GM23338 (cell line): ENCODE data around the gene MGRN1. TPM values are rescaled to one million over a fixed set of nuclear protein-coding genes. Genes with fewer than 3 reads are reported as not detected.

Source experiments
- ETS1 ChIP-seq: IDR thresholded peaks from 2 replicates; pipeline ENCODE4 v1.6.1; 2016; ENCODE audit warnings: antibody characterized with exemption
- EZH2phosphoT487 ChIP-seq: fragments of 200-600 bp; sonication (generic); IDR thresholded peaks from one replicate; pipeline ENCODE4 v1.8.1; 2018; ENCODE audit warnings: antibody characterized with exemption; ENCODE audit not compliant: unreplicated experiment
- NANOG ChIP-seq: IDR thresholded peaks from 2 replicates; pipeline ENCODE4 v1.6.1; 2016; ENCODE audit warnings: antibody characterized with exemption, borderline replicate concordance
- POLR2AphosphoS5 ChIP-seq: IDR thresholded peaks from 2 replicates; pipeline ENCODE4 v1.6.1; 2016; ENCODE audit warnings: antibody characterized with exemption, low read depth
- ZNF114 ChIP-seq: fragments of 250-450 bp; sonication (Bioruptor Pico); IDR thresholded peaks from 2 replicates; pipeline ENCODE4 v1.5.0; 2020; ENCODE audit warnings: mild to moderate bottlenecking, moderate library complexity
- ZNF462 ChIP-seq: fragments of 250-450 bp; sonication (Bioruptor Pico); IDR thresholded peaks from 2 replicates; pipeline ENCODE4 v1.5.0; 2020; ENCODE audit warnings: mild to moderate bottlenecking, moderate library complexity
- polyA plus RNA-seq: library from polyadenylated mRNA; unstranded; fragments of >200 nt; fragmentation: Nextera tagmentation; extraction: Ambion mirVana; gene quantifications from 2 replicates; pipeline ENCODE4 v1.2.1, GENCODE V29; 2016
- total RNA-seq: library from RNA; depleted of rRNA; stranded (reverse); fragments of >200 nt; shearing (Covaris generic); gene quantifications from 2 replicates; pipeline ENCODE4 v1.2.3, GENCODE V29; 2014

The MGRN1 gene
- total and polyA plus RNA-seq, 2 experiments from 2014 or later, result 13.1 to 71.8 TPM

GRCh38 chr16:4689864-4690704 lies 65.5 kb downstream of the MGRN1 start (continued):
- TF ChIP-seq ZNF462 (CRISPR knock-in tag) (no peak), NANOG (no peak), ETS1 (no peak), ZNF114 (CRISPR knock-in tag) (no peak), POLR2AphosphoS5 (no peak), EZH2phosphoT487 (no peak)
